Activated CD8-positive, alpha-beta memory T cell treated with anti-CD3 and anti-CD28 coated beads, Interleukin-2, amount 50 U/mL, for 24 hours (primary cell): ENCODE measurements around the gene MAT2A.
"Not testable (repeated sequence)": the region's sequence is repeated elsewhere in the genome, so short reads cannot be mapped to it uniquely, and the experiment has no call there.

ENCODE experiments used
- DNase-seq: peaks from one replicate; pipeline ENCODE4 v3.0.0-alpha.2; 2020; ENCODE audit errors: extremely low read depth

MAT2A gene

GRCh38 chr2:85579266-85579935, 40.4 kb downstream of the MAT2A start:
- no peak for DNase-seq

- no peak for DNase-seq
These were observed 41.2 kb downstream of the MAT2A start for GRCh38 chr2:85580206-85580605.

- DNase-seq = no peak
These were observed 43.5 kb downstream of the MAT2A start for GRCh38 chr2:85582492-85582891.

GRCh38 chr2:85583667-85584353, 44.8 kb downstream of the MAT2A start:
- no peak for DNase-seq

- no peak for DNase-seq
These were observed 45.4 kb downstream of the MAT2A start, which contains the start of gene VAMP5 for GRCh38 chr2:85584354-85584856. VAMP5 (plus strand) TSS chr2:85584431; CDS start chr2:85584491, 60 bp downstream.

DNA sequence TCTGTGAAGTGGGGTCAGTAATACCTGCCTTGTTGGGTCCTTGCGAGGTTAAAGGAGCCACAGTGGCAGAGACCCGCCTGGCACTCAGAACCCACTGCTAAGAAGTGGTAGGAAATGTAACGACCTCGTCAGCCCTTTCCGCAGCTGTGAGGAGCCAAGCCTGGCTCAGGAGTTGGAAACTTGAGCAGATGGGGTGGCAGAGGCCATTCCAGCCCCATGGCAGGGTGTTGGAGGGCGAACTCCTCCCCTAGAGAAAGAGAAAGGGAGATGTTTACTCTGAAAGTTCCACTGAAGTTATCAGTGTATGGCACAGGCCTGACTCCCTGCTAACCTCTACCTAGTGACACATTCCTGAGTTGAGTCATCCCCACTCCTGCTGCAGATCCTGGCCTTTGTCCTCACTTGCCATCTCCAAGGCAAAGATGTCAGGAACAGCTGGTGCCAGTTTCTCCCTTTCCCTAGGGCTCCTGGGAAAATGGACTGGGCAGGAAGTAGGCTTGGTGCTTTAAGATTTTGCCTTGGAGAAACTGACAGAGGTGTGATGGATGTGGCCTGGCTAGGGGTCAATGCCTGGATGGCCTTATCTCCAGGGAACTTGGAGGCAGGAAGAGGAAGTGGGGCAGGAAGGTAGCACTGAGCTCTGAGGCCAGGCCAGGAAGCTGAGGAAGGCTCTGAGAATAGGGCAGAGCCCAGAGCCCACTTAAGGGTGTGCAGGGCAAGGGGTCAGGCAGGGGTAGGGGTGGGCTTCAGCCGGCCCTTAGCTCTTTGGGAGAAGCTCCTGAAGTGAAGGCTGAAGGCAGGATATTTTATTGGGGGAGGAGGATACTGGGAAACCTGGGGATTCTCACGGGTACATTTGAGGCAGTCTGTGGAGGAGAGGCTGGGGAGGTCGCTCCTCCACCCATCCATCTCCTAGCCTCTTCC, 46.2 kb downstream of the MAT2A start:
- DNase-seq = no peak

DNA sequence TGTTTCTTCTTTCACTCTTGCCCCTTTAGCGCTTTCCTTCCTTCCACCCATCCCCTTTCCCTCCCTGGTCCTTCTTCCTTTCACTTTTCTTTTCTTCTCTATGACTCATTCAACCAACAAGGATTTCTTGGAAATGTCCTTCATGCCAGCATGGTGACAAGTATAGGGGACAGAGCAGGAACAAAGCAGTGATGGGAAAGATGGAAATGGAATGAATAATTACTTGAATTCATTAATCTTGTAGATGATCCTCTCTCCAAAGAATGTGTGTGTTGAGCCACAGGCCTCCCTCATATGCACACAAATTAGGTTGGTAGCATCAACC, 46.8 kb downstream of the MAT2A start:
- no peak for DNase-seq

GRCh38 chr2:85588236-85588635, 49.3 kb downstream of the MAT2A start:
- DNase-seq = no peak

GRCh38 chr2:85588645-85589044, 49.7 kb downstream of the MAT2A start:
- DNase-seq = no peak

- no peak for DNase-seq
These were observed 50.2 kb downstream of the MAT2A start for GRCh38 chr2:85589181-85589580.

- DNase-seq = no peak
These were observed 51.2 kb downstream of the MAT2A start for GRCh38 chr2:85589982-85590791.

- DNase-seq = no peak
These were observed 52.0 kb downstream of the MAT2A start for GRCh38 chr2:85590950-85591349.

GRCh38 chr2:85591563-85591962, 52.6 kb downstream of the MAT2A start:
- no peak for DNase-seq

GRCh38 chr2:85592299-85592698, 53.3 kb downstream of the MAT2A start:
- not testable (repeated sequence) for DNase-seq

DNA sequence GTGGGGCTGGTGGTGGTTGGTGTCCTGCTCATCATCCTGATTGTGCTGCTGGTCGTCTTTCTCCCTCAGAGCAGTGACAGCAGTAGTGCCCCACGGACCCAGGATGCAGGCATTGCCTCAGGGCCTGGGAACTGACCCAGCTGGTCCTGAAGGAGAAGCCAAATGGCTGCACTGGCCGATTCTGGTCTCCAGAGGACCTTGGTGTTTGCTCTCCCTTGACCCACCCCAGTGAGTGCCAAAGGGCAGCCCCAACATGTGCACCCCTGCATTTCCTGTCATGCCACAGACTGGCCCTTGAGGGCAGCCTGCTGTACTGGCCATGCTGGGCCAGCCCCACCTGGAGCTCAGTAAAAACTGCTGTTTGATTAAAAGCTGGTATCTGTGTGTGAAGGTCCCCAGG, 54.1 kb downstream of the MAT2A start:
- no peak for DNase-seq
